Measurements from ENCODE around the gene ADARB1.

DNA sequence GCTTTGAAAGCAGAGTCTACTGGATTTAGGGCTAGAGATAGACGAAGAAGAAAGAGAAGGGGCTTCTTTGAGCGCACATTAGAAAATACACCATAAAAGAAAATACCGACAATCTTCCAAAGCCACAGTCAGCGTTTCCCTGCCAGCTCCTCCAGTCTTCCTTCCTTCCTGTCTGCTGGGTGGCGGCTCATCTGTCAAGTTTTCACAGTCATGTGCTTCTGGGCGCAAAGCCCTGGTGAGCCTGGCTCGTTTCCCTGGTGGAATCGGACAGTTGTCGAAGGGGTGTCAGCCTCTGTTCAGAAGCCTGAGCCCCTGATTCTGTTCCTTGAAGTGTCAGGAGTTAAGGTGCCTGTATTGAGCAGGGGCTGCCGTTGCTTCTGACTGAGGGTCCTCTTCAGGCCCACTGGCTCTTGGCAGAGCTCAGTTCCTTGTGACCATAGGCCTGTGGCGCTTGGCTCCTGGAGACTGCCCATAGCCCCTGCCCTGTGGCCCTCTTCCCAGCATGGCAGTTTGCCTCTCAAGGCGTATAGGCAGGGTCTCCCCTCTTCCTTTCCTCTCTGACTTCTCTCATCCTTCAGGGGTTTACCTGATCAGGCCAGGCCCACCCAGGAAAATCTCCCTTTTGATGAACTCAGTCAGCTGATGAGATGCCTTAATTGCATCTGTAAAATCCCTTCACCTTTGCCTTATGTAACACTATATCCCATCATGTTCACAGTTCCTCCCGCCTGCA is 58.6 kb downstream of the ADARB1 start:
- TF ChIP-seq, protein P1, sequence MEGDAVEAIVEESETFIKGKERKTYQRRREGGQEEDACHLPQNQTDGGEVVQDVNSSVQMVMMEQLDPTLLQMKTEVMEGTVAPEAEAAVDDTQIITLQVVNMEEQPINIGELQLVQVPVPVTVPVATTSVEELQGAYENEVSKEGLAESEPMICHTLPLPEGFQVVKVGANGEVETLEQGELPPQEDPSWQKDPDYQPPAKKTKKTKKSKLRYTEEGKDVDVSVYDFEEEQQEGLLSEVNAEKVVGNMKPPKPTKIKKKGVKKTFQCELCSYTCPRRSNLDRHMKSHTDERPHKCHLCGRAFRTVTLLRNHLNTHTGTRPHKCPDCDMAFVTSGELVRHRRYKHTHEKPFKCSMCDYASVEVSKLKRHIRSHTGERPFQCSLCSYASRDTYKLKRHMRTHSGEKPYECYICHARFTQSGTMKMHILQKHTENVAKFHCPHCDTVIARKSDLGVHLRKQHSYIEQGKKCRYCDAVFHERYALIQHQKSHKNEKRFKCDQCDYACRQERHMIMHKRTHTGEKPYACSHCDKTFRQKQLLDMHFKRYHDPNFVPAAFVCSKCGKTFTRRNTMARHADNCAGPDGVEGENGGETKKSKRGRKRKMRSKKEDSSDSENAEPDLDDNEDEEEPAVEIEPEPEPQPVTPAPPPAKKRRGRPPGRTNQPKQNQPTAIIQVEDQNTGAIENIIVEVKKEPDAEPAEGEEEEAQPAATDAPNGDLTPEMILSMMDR (conservative IDR thresholded peaks at IDR 0.05; ENCODE audit: low read depth in 2 of 2): no peak
- TF ChIP-seq POLR2AphosphoS5 (IDR thresholded peaks at IDR 0.05; ENCODE audit: low read depth) (no peak), EZH2 (IDR thresholded peaks at IDR 0.05; ENCODE audit: low read depth, unreplicated experiment) (no peak), NANOG (IDR thresholded peaks at IDR 0.05; ENCODE audit: borderline replicate concordance) (no peak), ETS1 (IDR thresholded peaks at IDR 0.05) (no peak), EZH2phosphoT487 (IDR thresholded peaks at IDR 0.05; ENCODE audit: unreplicated experiment) (no peak), CREB1 (CRISPR knock-in tag; IDR thresholded peaks at IDR 0.05; ENCODE audit: low read depth) (no peak), ZNF331 (CRISPR knock-in tag; IDR thresholded peaks at IDR 0.05; ENCODE audit: low read depth) (no peak), JUNB (IDR thresholded peaks at IDR 0.05; ENCODE audit: unreplicated experiment) (no peak)
- TF ChIP-seq, protein P2, sequence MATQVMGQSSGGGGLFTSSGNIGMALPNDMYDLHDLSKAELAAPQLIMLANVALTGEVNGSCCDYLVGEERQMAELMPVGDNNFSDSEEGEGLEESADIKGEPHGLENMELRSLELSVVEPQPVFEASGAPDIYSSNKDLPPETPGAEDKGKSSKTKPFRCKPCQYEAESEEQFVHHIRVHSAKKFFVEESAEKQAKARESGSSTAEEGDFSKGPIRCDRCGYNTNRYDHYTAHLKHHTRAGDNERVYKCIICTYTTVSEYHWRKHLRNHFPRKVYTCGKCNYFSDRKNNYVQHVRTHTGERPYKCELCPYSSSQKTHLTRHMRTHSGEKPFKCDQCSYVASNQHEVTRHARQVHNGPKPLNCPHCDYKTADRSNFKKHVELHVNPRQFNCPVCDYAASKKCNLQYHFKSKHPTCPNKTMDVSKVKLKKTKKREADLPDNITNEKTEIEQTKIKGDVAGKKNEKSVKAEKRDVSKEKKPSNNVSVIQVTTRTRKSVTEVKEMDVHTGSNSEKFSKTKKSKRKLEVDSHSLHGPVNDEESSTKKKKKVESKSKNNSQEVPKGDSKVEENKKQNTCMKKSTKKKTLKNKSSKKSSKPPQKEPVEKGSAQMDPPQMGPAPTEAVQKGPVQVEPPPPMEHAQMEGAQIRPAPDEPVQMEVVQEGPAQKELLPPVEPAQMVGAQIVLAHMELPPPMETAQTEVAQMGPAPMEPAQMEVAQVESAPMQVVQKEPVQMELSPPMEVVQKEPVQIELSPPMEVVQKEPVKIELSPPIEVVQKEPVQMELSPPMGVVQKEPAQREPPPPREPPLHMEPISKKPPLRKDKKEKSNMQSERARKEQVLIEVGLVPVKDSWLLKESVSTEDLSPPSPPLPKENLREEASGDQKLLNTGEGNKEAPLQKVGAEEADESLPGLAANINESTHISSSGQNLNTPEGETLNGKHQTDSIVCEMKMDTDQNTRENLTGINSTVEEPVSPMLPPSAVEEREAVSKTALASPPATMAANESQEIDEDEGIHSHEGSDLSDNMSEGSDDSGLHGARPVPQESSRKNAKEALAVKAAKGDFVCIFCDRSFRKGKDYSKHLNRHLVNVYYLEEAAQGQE (IDR thresholded peaks at IDR 0.05; ENCODE audit: unreplicated experiment): no peak
